Upper lobe of right lung (tissue), 1 donor: ENCODE results near the gene EDEM3. TPM values are rescaled to one million over a fixed set of nuclear protein-coding genes. Genes with fewer than 3 reads are reported as not detected.

ENCODE experiments used
- ATAC-seq: fragments of 200-7000 bp; cut with Tn5 transposase; one replicate; pipeline ENCODE4 v1.9.1; 2020; ENCODE audit warnings: mild to moderate bottlenecking, moderate library complexity
- DNase-seq: peaks from one replicate; pipeline ENCODE4 v3.0.0-alpha.2; 2020
- H3K27ac ChIP-seq: fragments of 200-600 bp; one replicate; pipeline ENCODE4 v1.8.0; 2022
- H3K27me3 ChIP-seq: fragments of 200-600 bp; one replicate; pipeline ENCODE4 v1.8.0; 2022; ENCODE audit warnings: mild to moderate bottlenecking
- H3K36me3 ChIP-seq: fragments of 200-600 bp; one replicate; pipeline ENCODE4 v1.8.0; 2022
- H3K4me1 ChIP-seq: fragments of 200-600 bp; one replicate; pipeline ENCODE4 v1.8.0; 2022
- H3K4me3 ChIP-seq: fragments of 200-600 bp; one replicate; pipeline ENCODE4 v1.8.0; 2022; ENCODE audit warnings: mild to moderate bottlenecking
- H3K9me3 ChIP-seq: fragments of 200-600 bp; one replicate; pipeline ENCODE4 v1.8.0; 2022
- CTCF ChIP-seq: fragments of 200-600 bp; IDR thresholded peaks from one replicate; pipeline ENCODE4 v1.8.0; 2022; ENCODE audit warnings: antibody characterized with exemption
- intact Hi-C: fragments of 100-400 bp; cut with DNase I; formaldehyde crosslinking; loops from one replicate; pipeline ENCODE4 v1.11.0; 2022
- long read RNA-seq: library from polyadenylated mRNA; unstranded; transcript quantifications from one replicate; pipeline ENCODE4 v2.0.0, GENCODE V29; 2021
- total RNA-seq: library from RNA; stranded (reverse); fragmentation: NEBNext Ultra II Directional; extraction: Animal tissue kit (Norgen Biotek cat#: 25700); gene quantifications from one replicate; pipeline ENCODE4 v1.2.1, GENCODE V29; 2021
- donor health status: DM: no; HTN: yes; CAD: no; lungs with severe emphysema.

The EDEM3 gene
- 43.6 TPM for total RNA-seq
- long read RNA-seq, full-length matches to known transcripts: 40 of 63 reads
- long read RNA-seq, partial matches to known transcripts: 4 of 63 reads
- long read RNA-seq, other reads (novel, unspliced or antisense): 19 of 63 reads

GRCh38 chr1:184754476-184755225 is at the start of gene EDEM3:
Gene EDEM3 (minus strand): TSS chr1:184754858. CDS start chr1:184754646, 212 bp downstream.
- TF ChIP-seq CTCF: no peak
- intact Hi-C loops: no loop called here

GRCh38 chr1:184804220-184804619 is 49.6 kb upstream of the EDEM3 start:
- Histone ChIP-seq H3K27ac (no peak overlapping the region), H3K4me3 (no peak overlapping the region), H3K27me3 (no peaks in the 10 kb centered on the region), H3K4me1 (no peaks in the 10 kb centered on the region), H3K36me3 (peaks cover 4% of the 10 kb centered on the region), H3K9me3 (no peaks in the 10 kb centered on the region)
- DNase-seq (no peak), ATAC-seq (no peak)
- no peak for TF ChIP-seq CTCF
- intact Hi-C loops: no loop called here

More at GRCh38 chr1:184754476-184755225, at the start of gene EDEM3:
- Histone ChIP-seq H3K9me3 (no peaks in the 10 kb centered on the region), H3K27me3 (no peaks in the 10 kb centered on the region), H3K4me3 (peak within 1 kb of the TSS; percentile 93), H3K27ac (peak within 1 kb of the TSS; percentile 91), H3K36me3 (no peaks in the 10 kb centered on the region), H3K4me1 (peaks cover 16% of the 10 kb centered on the region)
- peak; percentile 98 for ATAC-seq
- DNase-seq: peak; percentile 99

- Histone ChIP-seq H3K36me3 (peaks cover 4% of the 10 kb centered on the region), H3K27me3 (no peaks in the 10 kb centered on the region), H3K4me3 (no peak overlapping the region), H3K27ac (no peak overlapping the region), H3K9me3 (no peaks in the 10 kb centered on the region), H3K4me1 (no peaks in the 10 kb centered on the region)
- DNase-seq: no peak
- TF ChIP-seq CTCF: no peak
- intact Hi-C loops: no loop called here
- ATAC-seq: no peak
Observed at GRCh38 chr1:184803180-184803492, 48.5 kb upstream of the EDEM3 start.

- intact Hi-C loops: no loop called here
- no peak overlapping the region for H3K4me3 ChIP-seq
- no peaks in the 10 kb centered on the region for H3K4me1 ChIP-seq
- DNase-seq (no peak), ATAC-seq (no peak)
- peaks cover 4% of the 10 kb centered on the region for H3K36me3 ChIP-seq
- no peaks in the 10 kb centered on the region for H3K27me3 ChIP-seq
- no peaks in the 10 kb centered on the region for H3K9me3 ChIP-seq
- no peak for TF ChIP-seq CTCF
- H3K27ac ChIP-seq: no peak overlapping the region
Observed at GRCh38 chr1:184802354-184803179, 47.9 kb upstream of the EDEM3 start.

GRCh38 chr1:184801503-184801902 is 46.8 kb upstream of the EDEM3 start:
- Histone ChIP-seq H3K9me3 (no peaks in the 10 kb centered on the region), H3K27me3 (no peaks in the 10 kb centered on the region), H3K4me1 (no peaks in the 10 kb centered on the region), H3K36me3 (peaks cover 4% of the 10 kb centered on the region), H3K27ac (no peak overlapping the region), H3K4me3 (no peak overlapping the region)
- ATAC-seq (no peak), DNase-seq (no peak)
- TF ChIP-seq CTCF: no peak
- intact Hi-C loops: no loop called here
